Nasal cavity respiratory epithelium epithelial cell of viscerocranial mucosa (primary cell): ENCODE measurements around the gene RHOB. TPM values are rescaled to one million over a fixed set of nuclear protein-coding genes. Genes with fewer than 3 reads are reported as not detected.

Experiments used
- total RNA-seq: library from RNA; depleted of rRNA; stranded (reverse); fragments of >200 nt; gene quantifications from 2 replicates; pipeline ENCODE4 v1.2.3, GENCODE V29; 2014

RHOB gene
- 60.5 and 62.4 TPM in 2 replicates for total RNA-seq

DNA sequence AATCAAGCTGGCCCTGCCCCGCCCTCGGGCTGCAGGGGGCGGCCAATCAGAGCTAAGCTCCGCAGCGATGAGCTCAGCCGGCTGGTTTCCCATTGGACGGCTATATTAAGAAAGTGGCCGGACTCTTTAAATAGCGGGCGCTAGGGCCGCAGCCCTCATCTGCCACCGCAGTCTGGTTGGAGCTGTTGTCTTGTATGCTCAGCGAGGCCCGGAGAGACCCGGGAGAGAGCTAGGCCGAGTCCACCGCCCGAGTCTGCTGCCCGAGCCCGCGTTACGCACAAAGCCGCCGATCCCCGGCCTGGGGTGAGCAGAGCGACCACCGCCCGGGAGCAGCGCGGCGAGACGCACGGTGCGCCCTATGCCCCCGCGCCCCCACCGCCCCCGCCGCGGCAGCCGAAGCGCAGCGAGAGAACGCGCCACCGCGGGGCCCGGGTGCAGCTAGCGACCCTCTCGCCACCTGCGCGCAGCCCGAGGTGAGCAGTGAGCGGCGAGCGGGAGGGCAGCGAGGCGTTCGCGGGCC lies at the start of gene RHOB:
RHOB (plus strand) TSS at position 158 of the 520 bp plus-strand sequence. CDS start 392 bp downstream, outside the sequence.

Other genes starting within 250 kb of the RHOB start
- gene SDC1, start 221.9 kb upstream of the RHOB start, total RNA-seq, result 668 and 741 TPM in 2 replicates
- 61.2 and 101 TPM in 2 replicates for gene PUM2, start 96.2 kb upstream of the RHOB start, total RNA-seq
- gene HS1BP3, start 204.0 kb downstream of the RHOB start, total RNA-seq, result 29.4 and 40.8 TPM in 2 replicates
- gene GDF7, start 220.1 kb downstream of the RHOB start, total RNA-seq, result under 0.01 TPM in 2 replicates